ENCODE results near the gene DENND4B.
"Not testable (repeated sequence)": the region's sequence is repeated elsewhere in the genome, so short reads cannot be mapped to it uniquely, and the experiment has no call there.

DNA sequence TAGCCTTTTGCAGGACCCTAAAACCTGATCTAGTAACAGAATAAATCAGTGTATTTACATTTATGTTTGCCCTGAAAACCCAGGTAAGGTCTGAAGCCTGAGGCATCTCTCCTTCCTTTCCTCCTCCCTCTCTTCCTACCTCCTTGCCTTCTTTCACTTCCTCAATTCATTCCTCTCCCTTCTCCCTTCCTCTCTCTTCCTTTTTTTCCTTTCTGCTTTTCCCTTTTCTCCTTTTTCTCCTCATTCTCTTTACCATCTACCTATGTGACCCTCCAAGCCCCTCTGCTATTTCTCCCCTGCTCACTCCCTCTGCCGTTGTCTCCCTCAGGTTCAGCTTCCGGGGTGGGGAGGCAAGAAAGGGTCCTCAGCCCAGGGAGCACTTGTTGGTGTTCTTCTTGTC, 35.2 kb upstream of the DENND4B start:
- TF ChIP-seq, protein P1, sequence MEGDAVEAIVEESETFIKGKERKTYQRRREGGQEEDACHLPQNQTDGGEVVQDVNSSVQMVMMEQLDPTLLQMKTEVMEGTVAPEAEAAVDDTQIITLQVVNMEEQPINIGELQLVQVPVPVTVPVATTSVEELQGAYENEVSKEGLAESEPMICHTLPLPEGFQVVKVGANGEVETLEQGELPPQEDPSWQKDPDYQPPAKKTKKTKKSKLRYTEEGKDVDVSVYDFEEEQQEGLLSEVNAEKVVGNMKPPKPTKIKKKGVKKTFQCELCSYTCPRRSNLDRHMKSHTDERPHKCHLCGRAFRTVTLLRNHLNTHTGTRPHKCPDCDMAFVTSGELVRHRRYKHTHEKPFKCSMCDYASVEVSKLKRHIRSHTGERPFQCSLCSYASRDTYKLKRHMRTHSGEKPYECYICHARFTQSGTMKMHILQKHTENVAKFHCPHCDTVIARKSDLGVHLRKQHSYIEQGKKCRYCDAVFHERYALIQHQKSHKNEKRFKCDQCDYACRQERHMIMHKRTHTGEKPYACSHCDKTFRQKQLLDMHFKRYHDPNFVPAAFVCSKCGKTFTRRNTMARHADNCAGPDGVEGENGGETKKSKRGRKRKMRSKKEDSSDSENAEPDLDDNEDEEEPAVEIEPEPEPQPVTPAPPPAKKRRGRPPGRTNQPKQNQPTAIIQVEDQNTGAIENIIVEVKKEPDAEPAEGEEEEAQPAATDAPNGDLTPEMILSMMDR (IDR thresholded peaks at IDR 0.05; ENCODE audit: poor library complexity) = not testable (repeated sequence)
- not testable (repeated sequence) for TF ChIP-seq EZH2phosphoT487 (IDR thresholded peaks at IDR 0.05; ENCODE audit: low read depth, severe bottlenecking, unreplicated experiment); EZH2 (IDR thresholded peaks at IDR 0.05; ENCODE audit: borderline replicate concordance)
